Measurements from ENCODE around the gene CHRNA4. TPM values are rescaled to one million over a fixed set of nuclear protein-coding genes. Genes with fewer than 3 reads are reported as not detected.

The CHRNA4 gene
- total and polyA plus RNA-seq, 2 of the 4 experiments (the other 2 are of a cell fraction), result not detected

DNA sequence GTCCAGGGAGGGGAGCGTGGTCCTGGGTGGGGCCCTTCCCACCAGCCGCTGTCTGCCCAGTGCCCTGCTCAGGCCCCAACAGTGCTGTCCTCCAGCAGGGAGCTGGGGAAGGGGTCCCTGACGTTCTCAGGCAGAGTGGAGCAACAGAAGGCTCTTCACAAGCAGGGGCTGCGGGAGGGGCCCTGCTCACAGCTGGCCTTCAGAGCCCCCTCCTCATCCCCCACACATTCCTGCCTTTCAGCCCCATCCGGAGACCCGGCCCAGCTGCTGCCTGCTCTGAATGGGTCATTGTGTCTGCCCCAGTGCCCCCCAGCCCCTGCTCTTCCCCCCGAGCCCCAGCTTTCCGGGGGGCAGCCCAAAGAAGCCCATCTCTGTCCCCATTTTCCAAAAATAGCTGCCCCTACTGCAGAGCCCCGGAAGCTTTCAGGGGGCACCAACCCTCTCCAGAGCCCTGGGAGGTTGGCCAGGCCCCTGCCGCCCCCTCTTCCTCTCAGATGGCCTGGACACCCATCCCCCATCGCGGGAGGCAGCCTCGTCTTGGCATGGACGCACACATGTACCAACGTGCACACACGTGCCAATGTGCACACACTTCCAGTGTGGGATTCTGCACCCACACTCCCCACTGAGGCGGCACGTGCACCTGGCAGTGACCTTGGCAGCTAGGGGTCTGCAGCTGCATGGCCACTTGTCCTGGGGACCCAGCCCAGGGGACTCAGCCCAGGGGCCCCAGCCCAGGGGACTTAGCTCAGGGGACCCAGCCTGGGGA is 64.4 kb downstream of the CHRNA4 start:
- dilution Hi-C loops (cut with HindIII; ENCODE audit: low sequenced_read_pairs, unreplicated experiment), result no loop called here
- Histone ChIP-seq H4K91ac (ENCODE audit: insufficient read depth, low read depth, low read length) (no peak overlapping the region), H2AK9ac (replicated peaks; ENCODE audit: low read depth, low read length, poor library complexity) (no peak overlapping the region), H3K18ac (ENCODE audit: low read depth, low read length) (no peak overlapping the region), H3K27ac (ENCODE audit: insufficient read depth, low read length) (no peak overlapping the region), H2BK15ac (ENCODE audit: low read depth, low read length) (no peak overlapping the region), H3K56ac (ENCODE audit: extremely low read depth, insufficient read depth, low read length) (no peak overlapping the region), H3K27me3 (ENCODE audit: control insufficient read depth, insufficient read depth, low read length) (peaks cover 41% of the 10 kb centered on the region), H3K4me3 (ENCODE audit: insufficient read depth, low read depth, low read length) (no peak overlapping the region), H3K14ac (replicated peaks; ENCODE audit: low read depth, low read length) (no peak overlapping the region), H3K79me1 (ENCODE audit: low read depth in 1 of 2, low read length in 2 of 2) (no peaks in the 10 kb centered on the region), H3K36me3 (ENCODE audit: control insufficient read depth, insufficient read depth, low read length) (no peaks in the 10 kb centered on the region), H3K4me2 (ENCODE audit: low read depth, low read length) (no peak overlapping the region), H3K9me1 (ENCODE audit: insufficient read depth, low read length) (no peaks in the 10 kb centered on the region), H3K4me1 (ENCODE audit: control insufficient read depth, insufficient read depth, low read length) (no peaks in the 10 kb centered on the region), H3K9me3 (ENCODE audit: control insufficient read depth, insufficient read depth, low read length) (peaks cover 2% of the 10 kb centered on the region; the same call in 1 of the 2 replicates), H3K9ac (ENCODE audit: low read depth, low read length) (no peak overlapping the region), H4K8ac (ENCODE audit: low read depth in 2 of 2, low read length in 2 of 2) (no peak overlapping the region), H3K23ac (ENCODE audit: low read depth, low read length) (no peak overlapping the region), H2AFZ (replicated peaks; ENCODE audit: low read length, poor library complexity) (no peak overlapping the region), H4K20me1 (ENCODE audit: insufficient read depth, low read length) (peaks cover 11% of the 10 kb centered on the region), H2BK20ac (ENCODE audit: low read depth, low read length) (no peak overlapping the region), H2AK5ac (ENCODE audit: low read depth, low read length) (no peak overlapping the region), H2BK120ac (ENCODE audit: low read depth, low read length) (no peak overlapping the region), H4K5ac (ENCODE audit: low read depth, low read length) (no peak overlapping the region), H2BK5ac (ENCODE audit: low read depth, low read length, poor library complexity, severe bottlenecking) (no peak overlapping the region), H3K4ac (ENCODE audit: low read depth, low read length) (no peak overlapping the region)
- intact Hi-C loops (cut with micrococcal nuclease), result no loop called here
- 40% methylated on average over 5 of the region's 18 CpGs; no CpG with 5 or more reads in 1 of the 2 experiments for WGBS, 2 experiments (ENCODE audit: extremely low coverage in 2 of 2, insufficient read length in 1 of 2)
- TF ChIP-seq SMC3 (IDR thresholded peaks at IDR 0.05; ENCODE audit: low read depth, low read length), result no peak
- TF ChIP-seq FOS (IDR thresholded peaks at IDR 0.05; ENCODE audit: low read depth, low read length), result no peak
- TF ChIP-seq, protein P1, sequence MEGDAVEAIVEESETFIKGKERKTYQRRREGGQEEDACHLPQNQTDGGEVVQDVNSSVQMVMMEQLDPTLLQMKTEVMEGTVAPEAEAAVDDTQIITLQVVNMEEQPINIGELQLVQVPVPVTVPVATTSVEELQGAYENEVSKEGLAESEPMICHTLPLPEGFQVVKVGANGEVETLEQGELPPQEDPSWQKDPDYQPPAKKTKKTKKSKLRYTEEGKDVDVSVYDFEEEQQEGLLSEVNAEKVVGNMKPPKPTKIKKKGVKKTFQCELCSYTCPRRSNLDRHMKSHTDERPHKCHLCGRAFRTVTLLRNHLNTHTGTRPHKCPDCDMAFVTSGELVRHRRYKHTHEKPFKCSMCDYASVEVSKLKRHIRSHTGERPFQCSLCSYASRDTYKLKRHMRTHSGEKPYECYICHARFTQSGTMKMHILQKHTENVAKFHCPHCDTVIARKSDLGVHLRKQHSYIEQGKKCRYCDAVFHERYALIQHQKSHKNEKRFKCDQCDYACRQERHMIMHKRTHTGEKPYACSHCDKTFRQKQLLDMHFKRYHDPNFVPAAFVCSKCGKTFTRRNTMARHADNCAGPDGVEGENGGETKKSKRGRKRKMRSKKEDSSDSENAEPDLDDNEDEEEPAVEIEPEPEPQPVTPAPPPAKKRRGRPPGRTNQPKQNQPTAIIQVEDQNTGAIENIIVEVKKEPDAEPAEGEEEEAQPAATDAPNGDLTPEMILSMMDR (conservative IDR thresholded peaks at IDR 0.05; ENCODE audit: low read depth, low read length), result no peak
- no peak for TF ChIP-seq RCOR1 (IDR thresholded peaks at IDR 0.05; ENCODE audit: insufficient replicate concordance, low read length)
- no peak for TF ChIP-seq POLR2A (IDR thresholded peaks at IDR 0.05; ENCODE audit: low read depth, low read length)
- TF ChIP-seq CEBPB (IDR thresholded peaks at IDR 0.05; ENCODE audit: low read depth, low read length), result no peak
- CTCF ChIA-PET, result interaction anchor here (1.0 kb wide), 1 partner anchor 12 kb away, joined by 3 read pairs; no protein-coding TSS in a partner anchor
- DNase-seq (no peak), ATAC-seq (ENCODE audit: low read depth) (no peak)
- no TSS peak for BruUV-seq (replicated peaks)
- in situ Hi-C loops (cut with MboI; ENCODE audit: low sequenced_read_pairs), result no loop called here
- POLR2A ChIA-PET (ENCODE audit: unreplicated experiment), result no interaction called here
